H1 (cell line): ENCODE measurements around the gene FLT3. TPM values are rescaled to one million over a fixed set of nuclear protein-coding genes. Genes with fewer than 3 reads are reported as not detected.

Source experiments
- CTCF ChIA-PET: fragments of 300-600 bp; sonication (Branson Sonifier 250); formaldehyde crosslinking; loops from one replicate; lab custom pipeline; 2021; ENCODE audit not compliant: partially characterized antibody; lab: Charles Lee
- POLR2A ChIA-PET: fragments of 300-600 bp; sonication (Branson Sonifier 250); formaldehyde crosslinking; loops from one replicate; lab custom pipeline; 2021; ENCODE audit warnings: inconsistent platforms; ENCODE audit not compliant: partially characterized antibody; lab: Charles Lee
- DNase-seq, 2 experiments: peaks; one replicate each; pipeline versions ENCODE4 v3.0.0 to v3.0.0-alpha.2; 2010 to 2022; ENCODE audit warnings: low spot score in 2 of 2, low read depth in 1 of 2, mixed read lengths in 1 of 2
- FAIRE-seq: peaks from 2 replicates; lab custom pipeline; 2011; peaks lifted over from hg19 to GRCh38; lab: Jason Lieb, UNC
- H2AFZ ChIP-seq: 2 replicates; pipeline ENCODE4 v1.8.1; 2012; ENCODE audit warnings: low read length, inconsistent platforms
- H2AK5ac ChIP-seq: 2 replicates; pipeline ENCODE4 v1.6.1; 2013; ENCODE audit warnings: low read depth, low read length
- H2BK120ac ChIP-seq: replicated peaks from 2 replicates; pipeline ENCODE3; 2013; ENCODE audit warnings: low read depth, low read length, inconsistent platforms
- H2BK12ac ChIP-seq: 2 replicates; pipeline ENCODE4 v1.6.1; 2013; ENCODE audit warnings: low read depth, low read length
- H2BK15ac ChIP-seq: 2 replicates; pipeline ENCODE4 v1.6.1; 2013; ENCODE audit warnings: low read length
- H2BK20ac ChIP-seq: 2 replicates; pipeline ENCODE4 v1.6.1; 2013; ENCODE audit warnings: low read length
- H2BK5ac ChIP-seq: 2 replicates; pipeline ENCODE4 v1.6.1; 2013; ENCODE audit warnings: low read depth, low read length
- H3K14ac ChIP-seq: 2 replicates; pipeline ENCODE4 v1.6.1; 2013; ENCODE audit warnings: inconsistent platforms; ENCODE audit not compliant: insufficient read length
- H3K18ac ChIP-seq: 2 replicates; pipeline ENCODE4 v1.6.1; 2013; ENCODE audit warnings: low read length; ENCODE audit errors: extremely low read depth
- H3K23ac ChIP-seq: 2 replicates; pipeline ENCODE4 v1.6.1; 2013; ENCODE audit warnings: inconsistent platforms; ENCODE audit not compliant: insufficient read length
- H3K23me2 ChIP-seq: 2 replicates; pipeline ENCODE4 v1.6.1; 2013; ENCODE audit warnings: low read depth, low read length
- H3K27ac ChIP-seq: 2 replicates; pipeline ENCODE4 v1.6.1; 2011; ENCODE audit warnings: low read depth, low read length, inconsistent platforms
- H3K27me3 ChIP-seq, 4 experiments: replicated peaks in 1 of 4; 1 replicate in 1 of 4; 2 replicates in 3 of 4; pipeline versions ENCODE4 v1.6.1 to v1.8.1; 2011 to 2013; ENCODE audit warnings: low read length in 3 of 4, mild to moderate bottlenecking in 3 of 4, inconsistent platforms in 2 of 4, mixed read lengths in 2 of 4, moderate library complexity in 1 of 4; ENCODE audit not compliant: control insufficient read depth in 3 of 4, insufficient read depth in 3 of 4; ENCODE audit errors: extremely low read depth in 1 of 4
- H3K36me3 ChIP-seq, 4 experiments: 2 replicates each; pipeline versions ENCODE4 v1.6.1 to v1.8.1; 2011 to 2013; ENCODE audit warnings: mild to moderate bottlenecking in 4 of 4, low read length in 3 of 4, moderate library complexity in 2 of 4, control low read depth in 1 of 4, inconsistent platforms in 1 of 4; ENCODE audit not compliant: insufficient read depth in 4 of 4, control insufficient read depth in 2 of 4
- H3K4ac ChIP-seq: replicated peaks from 2 replicates; pipeline ENCODE3; 2013; ENCODE audit warnings: low read length, low read depth, mixed read lengths, inconsistent platforms; ENCODE audit not compliant: insufficient read length
- H3K4me1 ChIP-seq, 4 experiments: replicated peaks in 1 of 4; 1 replicate in 1 of 4; 2 replicates in 3 of 4; pipeline versions ENCODE4 v1.6.1 to v1.8.1; 2011 to 2013; ENCODE audit warnings: low read length in 3 of 4, inconsistent platforms in 2 of 4, mixed read lengths in 1 of 4; ENCODE audit not compliant: insufficient read depth in 4 of 4, control insufficient read depth in 3 of 4
- H3K4me2 ChIP-seq, 2 experiments: 2 replicates each; pipeline versions ENCODE4 v1.6.1 to v1.8.1; 2011 to 2013; ENCODE audit warnings: low read depth in 2 of 2, low read length in 2 of 2, control low read depth in 1 of 2, inconsistent platforms in 1 of 2, mild to moderate bottlenecking in 1 of 2; ENCODE audit not compliant: insufficient read depth in 1 of 2
- H3K4me3 ChIP-seq, 4 experiments: fragments of 200-600, 300-600 bp in 1 of 4; sonication (generic), shearing (Covaris generic), sonication (Bioruptor Twin) in 1 of 4; 2 replicates each; pipeline versions ENCODE4 v1.5.1 to v1.8.1; 2011 to 2016; ENCODE audit warnings: low read length in 4 of 4, low read depth in 3 of 4, control low read depth in 2 of 4, inconsistent platforms in 2 of 4, mild to moderate bottlenecking in 2 of 4, mixed read lengths in 1 of 4, moderate library complexity in 1 of 4; ENCODE audit not compliant: insufficient read depth in 2 of 4; ENCODE audit errors: extremely low read depth in 1 of 4
- H3K56ac ChIP-seq: replicated peaks from 2 replicates; pipeline ENCODE3; 2013; ENCODE audit warnings: low read depth, mild to moderate bottlenecking, mixed read lengths, low read length, inconsistent platforms; ENCODE audit not compliant: insufficient read length
- H3K79me1 ChIP-seq: 2 replicates; pipeline ENCODE4 v1.6.1; 2013; ENCODE audit warnings: low read depth, low read length, control low read depth
- H3K79me2 ChIP-seq, 2 experiments: 2 replicates each; pipeline versions ENCODE4 v1.6.1 to v1.8.1; 2012 to 2013; ENCODE audit warnings: low read length in 2 of 2, mild to moderate bottlenecking in 2 of 2, inconsistent platforms in 1 of 2; ENCODE audit not compliant: insufficient read depth in 2 of 2, control insufficient read depth in 1 of 2
- H3K9ac ChIP-seq, 4 experiments: replicated peaks in 1 of 4; 1 replicate in 1 of 4; 2 replicates in 3 of 4; pipeline versions ENCODE4 v1.6.1 to v1.8.1; 2011 to 2013; ENCODE audit warnings: low read depth in 3 of 4, low read length in 3 of 4, control low read depth in 2 of 4, mild to moderate bottlenecking in 2 of 4, moderate library complexity in 2 of 4, inconsistent platforms in 1 of 4; ENCODE audit errors: extremely low read depth in 1 of 4
- H3K9me3 ChIP-seq, 2 experiments: 2 replicates each; pipeline versions ENCODE4 v1.6.1 to v1.8.1; 2012 to 2013; ENCODE audit warnings: mild to moderate bottlenecking in 2 of 2, moderate library complexity in 2 of 2, control low read depth in 1 of 2, inconsistent platforms in 1 of 2, low read depth in 1 of 2, low read length in 1 of 2, mixed read lengths in 1 of 2; ENCODE audit not compliant: insufficient read depth in 2 of 2
- H4K20me1 ChIP-seq, 2 experiments: replicated peaks in 1 of 2; 2 replicates each; pipeline versions ENCODE3 to v1.8.1; 2011 to 2013; ENCODE audit warnings: inconsistent platforms in 2 of 2, low read length in 2 of 2, mild to moderate bottlenecking in 1 of 2; ENCODE audit not compliant: insufficient read depth in 2 of 2, control insufficient read depth in 1 of 2
- H4K5ac ChIP-seq: 2 replicates; pipeline ENCODE4 v1.6.1; 2013; ENCODE audit warnings: low read length, low read depth, mixed read lengths, inconsistent platforms; ENCODE audit not compliant: insufficient read length
- H4K8ac ChIP-seq: 2 replicates; pipeline ENCODE4 v1.8.0; 2013; ENCODE audit warnings: mild to moderate bottlenecking, moderate library complexity, low read length, inconsistent platforms; ENCODE audit not compliant: insufficient read depth; ENCODE audit errors: extremely low read depth
- H4K91ac ChIP-seq: replicated peaks from 2 replicates; pipeline ENCODE3; 2013; ENCODE audit warnings: low read length, mixed read lengths, inconsistent platforms; ENCODE audit not compliant: insufficient read length
- ATF2 ChIP-seq: IDR thresholded peaks from 2 replicates; pipeline ENCODE4 v1.6.1; 2012; ENCODE audit warnings: low read length, inconsistent platforms
- CHD1 ChIP-seq: IDR thresholded peaks from 2 replicates; pipeline ENCODE4 v1.6.1; 2012; ENCODE audit warnings: low read depth, low read length, improper control_type of control experiment
- CREB1 ChIP-seq: IDR thresholded peaks from 2 replicates; pipeline ENCODE4 v1.6.1; 2012; ENCODE audit warnings: inconsistent platforms
- GTF2F1 ChIP-seq: IDR thresholded peaks from 2 replicates; pipeline ENCODE4 v1.6.1; 2012; ENCODE audit warnings: low read depth, low read length, improper control_type of control experiment, borderline replicate concordance
- KDM4A ChIP-seq: IDR thresholded peaks from one replicate; pipeline ENCODE4 v1.7.1; 2012; ENCODE audit warnings: low read depth, mild to moderate bottlenecking, moderate library complexity, low read length, inconsistent platforms; ENCODE audit not compliant: severe bottlenecking
- RAD21 ChIP-seq, 2 experiments: IDR thresholded peaks in 1 of 2; conservative IDR thresholded peaks in 1 of 2; 2 replicates each; pipeline ENCODE4 v1.6.1; 2011; ENCODE audit warnings: low read depth in 2 of 2, low read length in 2 of 2, improper control_type of control experiment in 1 of 2, inconsistent platforms in 1 of 2, mild to moderate bottlenecking in 1 of 2, moderate library complexity in 1 of 2
- RXRA ChIP-seq: IDR thresholded peaks from 2 replicates; pipeline ENCODE4 v1.6.1; 2011; ENCODE audit warnings: low read depth, mild to moderate bottlenecking, low read length, moderate library complexity; ENCODE audit not compliant: insufficient read depth
- SAP30 ChIP-seq: fragments of 300-600 bp; sonication (generic); IDR thresholded peaks from 2 replicates; pipeline ENCODE4 v1.7.1; 2012; ENCODE audit warnings: low read length, moderate library complexity, mild to moderate bottlenecking, inconsistent platforms; ENCODE audit not compliant: insufficient read depth, insufficient replicate concordance
- TEAD4 ChIP-seq: IDR thresholded peaks from 2 replicates; pipeline ENCODE4 v1.6.1; 2012; ENCODE audit warnings: low read depth, low read length, inconsistent platforms, mixed read lengths
- WGBS, 2 experiments: shearing (Covaris generic) in 1 of 2; methylation state at CpG; one replicate each; pipeline versions ENCODE4 v1.1.6 to v1.1.7; 2013 to 2015; ENCODE audit warnings: low lambda C conversion rate in 2 of 2, mixed read lengths in 2 of 2, inconsistent platforms in 1 of 2, low coverage in 1 of 2, missing lambda C conversion rate in 1 of 2; ENCODE audit not compliant: insufficient replicate concordance in 2 of 2, insufficient coverage in 1 of 2, insufficient read length in 1 of 2; ENCODE audit errors: extremely low coverage in 1 of 2, missing lambda C conversion rate in 1 of 2; 5-methylcytosine and 5-hydroxymethylcytosine counted together
- polyA plus RNA-seq, 7 experiments: library from polyadenylated mRNA; depleted of rRNA in 3 of 7; stranded (reverse) in 5 of 7; unstranded in 2 of 7; fragments of >200 nt in 5 of 7; fragments of 200-250 nt in 2 of 7; gene quantifications; 1 replicate in 5 of 7; 2 replicates in 1 of 7; 4 replicates in 1 of 7; pipeline versions ENCODE4 v1.2.1 to v1.2.3, GENCODE V29; 2011 to 2013; ENCODE audit warnings: missing spikeins in 2 of 7, mixed read lengths in 2 of 7
- total RNA-seq: library from RNA; stranded (reverse); fragmentation: NEBNext Ultra II Directional; extraction: Animal tissue kit (Norgen Biotek cat#: 25700); gene quantifications from 2 replicates; pipeline ENCODE4 v1.2.1, GENCODE V29; 2021
- TF ChIP-seq, protein P1 (sequence below): IDR thresholded peaks from 2 replicates; pipeline ENCODE4 v1.6.1; 2011; ENCODE audit warnings: low read depth, mild to moderate bottlenecking, low read length; ENCODE audit not compliant: insufficient read depth
- TF ChIP-seq, protein P2 (sequence below): IDR thresholded peaks from 2 replicates; pipeline ENCODE4 v1.6.1; 2012; ENCODE audit warnings: inconsistent platforms

Gene FLT3
- total and polyA plus RNA-seq, 2 of the 8 experiments (the other 6 are each of a cell fraction or from before 2014, with no cell fraction given), result 0.44 to 0.71 TPM

GRCh38 chr13:28010046-28010445 is 90.3 kb downstream of the FLT3 start:
- Histone ChIP-seq H3K36me3 (no peaks in the 10 kb centered on the region), H2AK5ac (no peak overlapping the region), H2BK15ac (no peak overlapping the region), H2BK20ac (no peak overlapping the region), H4K20me1 (no peaks in the 10 kb centered on the region), H3K4me2 (no peak overlapping the region), H3K23ac (no peak overlapping the region), H3K56ac (no peak overlapping the region), H3K4me3 (no peak overlapping the region), H4K5ac (no peak overlapping the region), H3K4ac (no peak overlapping the region), H4K91ac (no peak overlapping the region), H3K27ac (no peak overlapping the region), H3K27me3 (no peaks in the 10 kb centered on the region), H2AFZ (no peak overlapping the region), H3K9me3 (no peaks in the 10 kb centered on the region), H3K18ac (no peak overlapping the region), H3K9ac (no peak overlapping the region), H3K23me2 (no peaks in the 10 kb centered on the region), H3K14ac (no peak overlapping the region), H3K79me2 (no peaks in the 10 kb centered on the region), H2BK120ac (no peak overlapping the region), H2BK5ac (no peak overlapping the region), H3K79me1 (no peaks in the 10 kb centered on the region), H2BK12ac (no peak overlapping the region), H4K8ac (no peak overlapping the region), H3K4me1 (no peaks in the 10 kb centered on the region; a peak in 1 of 7 replicates)
- WGBS, 2 experiments, result 79% methylated on average over 5 of the region's 5 CpGs; no CpG with 5 or more reads in 1 of the 2 experiments
- CTCF ChIA-PET, result interaction anchor here (1.1 kb wide), 1 partner anchor 12 kb away, joined by 3 read pairs; no protein-coding TSS in a partner anchor
- DNase-seq (no peak), FAIRE-seq (no peak)
- POLR2A ChIA-PET, result no interaction called here
- TF ChIP-seq GTF2F1 (no peak), TEAD4 (no peak), RAD21 (IDR thresholded peaks at IDR 0.05 in 1 of 2, conservative IDR thresholded peaks at IDR 0.05 in 1 of 2; ENCODE audit: low read depth in 2 of 2, low read length in 2 of 2) (no peak), KDM4A (no peak), SAP30 (no peak), ATF2 (no peak), CHD1 (no peak), RXRA (no peak), CREB1 (no peak)
- TF ChIP-seq, protein P1, sequence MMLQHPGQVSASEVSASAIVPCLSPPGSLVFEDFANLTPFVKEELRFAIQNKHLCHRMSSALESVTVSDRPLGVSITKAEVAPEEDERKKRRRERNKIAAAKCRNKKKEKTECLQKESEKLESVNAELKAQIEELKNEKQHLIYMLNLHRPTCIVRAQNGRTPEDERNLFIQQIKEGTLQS, result no peak
- TF ChIP-seq, protein P2, sequence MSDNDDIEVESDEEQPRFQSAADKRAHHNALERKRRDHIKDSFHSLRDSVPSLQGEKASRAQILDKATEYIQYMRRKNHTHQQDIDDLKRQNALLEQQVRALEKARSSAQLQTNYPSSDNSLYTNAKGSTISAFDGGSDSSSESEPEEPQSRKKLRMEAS, result no peak
